ENCODE measurements around the gene SYT8.

DNA sequence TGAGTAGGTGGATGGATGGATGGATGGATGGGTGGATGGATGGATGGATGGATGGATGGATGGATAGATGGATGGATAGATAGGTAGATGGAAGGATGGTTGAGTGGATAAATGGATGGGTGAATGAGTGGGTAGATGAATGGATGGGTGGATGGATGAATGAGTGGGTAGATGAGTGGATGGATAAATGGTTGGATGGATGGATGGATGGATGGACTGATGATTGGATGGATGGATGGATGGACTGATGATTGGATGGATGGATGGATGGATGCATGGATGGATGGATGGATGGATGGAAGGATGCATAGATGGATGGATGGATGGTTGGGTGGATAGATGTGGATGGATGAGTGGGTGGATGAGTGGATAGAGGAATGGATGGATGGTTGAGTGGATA, 13.2 kb upstream of the SYT8 start:
- TF ChIP-seq GABPA (IDR thresholded peaks at IDR 0.05; ENCODE audit: borderline replicate concordance, insufficient read depth, low read length) (no peak), SP1 (IDR thresholded peaks at IDR 0.05; ENCODE audit: low read depth, low read length) (no peak), SP4 (IDR thresholded peaks at IDR 0.05; ENCODE audit: low read length) (no peak), SUZ12 (IDR thresholded peaks at IDR 0.05; ENCODE audit: low read length) (no peak), SAP30 (IDR thresholded peaks at IDR 0.05; ENCODE audit: insufficient read depth, insufficient replicate concordance, low read length) (no peak), ATF3 (IDR thresholded peaks at IDR 0.05; ENCODE audit: insufficient read depth, low read depth, low read length) (no peak), TAF1 (IDR thresholded peaks at IDR 0.05; ENCODE audit: low read depth, low read length) (no peak), SP2 (IDR thresholded peaks at IDR 0.05; ENCODE audit: low read length) (no peak), TBP (IDR thresholded peaks at IDR 0.05; ENCODE audit: low read depth, low read length) (no peak), YY1 (IDR thresholded peaks at IDR 0.05; ENCODE audit: low read depth, low read length) (no peak)
